Sciatic nerve (tissue), 2 donors: ENCODE measurements around the gene CEP20. TPM values are rescaled to one million over a fixed set of nuclear protein-coding genes. Genes with fewer than 3 reads are reported as not detected.
"Not testable (repeated sequence)": the region's sequence is repeated elsewhere in the genome, so short reads cannot be mapped to it uniquely, and the experiment has no call there.

ENCODE experiments used
- ATAC-seq: fragments of 200-7000 bp; cut with Tn5 transposase; one replicate; pipeline ENCODE4 v1.9.1; 2020; ENCODE audit warnings: mild to moderate bottlenecking, moderate library complexity
- DNase-seq: peaks from one replicate; pipeline ENCODE4 v3.0.0-alpha.2; 2020; ENCODE audit warnings: low spot score
- intact Hi-C: fragments of 100-400 bp; cut with DNase I; formaldehyde crosslinking; loops from one replicate; pipeline ENCODE4 v1.14.2; 2022
- total RNA-seq: library from RNA; stranded (reverse); fragmentation: NEBNext Ultra II Directional; extraction: Animal tissue kit (Norgen Biotek cat#: 25700); gene quantifications from one replicate; pipeline ENCODE4 v1.2.1, GENCODE V29; 2021
- donor health status: DM: no; HTN: no; CAD: no.
- donor health status: DM: no; HTN: no; CAD: no.

CEP20 gene, protein sequence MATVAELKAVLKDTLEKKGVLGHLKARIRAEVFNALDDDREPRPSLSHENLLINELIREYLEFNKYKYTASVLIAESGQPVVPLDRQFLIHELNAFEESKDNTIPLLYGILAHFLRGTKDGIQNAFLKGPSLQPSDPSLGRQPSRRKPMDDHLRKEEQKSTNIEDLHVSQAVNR
- 37.6 TPM for total RNA-seq

DNA sequence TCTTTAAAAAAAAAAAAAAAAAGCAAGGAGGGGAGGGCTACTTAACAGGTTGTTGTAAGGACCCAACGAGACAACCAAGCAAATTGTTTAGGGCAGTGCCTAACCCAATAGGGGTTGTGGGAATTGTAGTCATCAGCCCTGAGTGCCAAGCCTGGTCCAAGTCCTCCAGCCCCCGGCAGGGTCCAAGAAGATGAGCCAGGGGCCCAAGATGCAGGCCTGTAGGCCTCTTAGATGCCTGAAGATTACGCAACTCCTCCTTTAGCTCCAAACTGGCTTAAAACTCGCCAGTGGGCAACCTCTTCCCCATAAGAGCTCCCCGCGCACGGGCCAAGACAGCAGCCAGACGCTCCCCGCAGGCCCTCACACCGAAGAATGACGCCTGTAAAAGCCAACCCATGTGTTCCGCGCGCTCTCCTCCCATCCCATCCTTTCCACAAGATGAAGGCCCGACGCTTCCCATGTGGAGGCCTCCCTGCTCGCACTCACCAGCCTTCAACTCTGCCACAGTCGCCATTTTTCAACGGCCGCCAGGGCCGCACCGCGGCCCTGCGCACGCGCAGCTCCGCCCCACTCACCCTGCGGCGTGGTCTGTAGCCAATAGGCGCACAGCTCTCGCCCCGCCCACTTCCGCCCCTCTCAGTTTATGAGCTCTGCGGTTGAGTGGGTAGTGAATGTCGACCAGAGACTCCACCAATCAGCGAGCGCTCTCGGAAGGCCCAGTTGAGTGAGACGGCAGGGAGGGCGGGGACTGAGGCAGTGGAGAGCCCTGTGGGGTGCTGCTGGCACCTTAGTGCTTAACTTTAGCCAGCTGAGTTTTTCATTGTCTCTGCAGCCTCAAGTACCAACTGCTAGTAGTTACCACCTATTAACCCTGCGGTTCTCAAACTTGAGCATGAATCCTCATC, at the start of gene CEP20:
Gene CEP20 (minus strand): TSS at position 532 of the 905 bp plus-strand sequence. CDS start 18 bp downstream, at position 514.
- intact Hi-C loops, result no loop called here

DNA sequence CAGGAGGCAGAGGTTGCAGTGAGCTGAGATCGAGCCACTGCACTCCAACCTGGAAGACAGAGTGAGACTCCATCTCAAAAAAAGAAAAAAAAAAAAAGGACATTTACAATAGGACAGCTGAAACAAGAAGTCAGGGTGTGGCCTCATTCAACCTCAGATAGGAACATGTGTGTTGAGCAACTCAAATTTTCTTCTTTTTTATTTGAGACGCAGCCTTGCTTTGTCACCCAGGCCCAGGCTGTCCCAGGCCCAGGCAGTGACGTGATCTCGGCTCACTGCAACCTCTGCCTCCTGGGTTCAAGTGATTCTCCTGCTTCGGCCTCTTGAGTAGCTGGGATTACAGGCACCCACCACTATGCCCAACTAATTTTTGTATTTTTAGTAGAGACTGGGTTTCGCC, 48.4 kb upstream of the CEP20 start:
- intact Hi-C loops, DNase-seq, ATAC-seq: not testable (repeated sequence)

More for the DNA sequence above, at the start of gene CEP20:
- ATAC-seq, result peak; percentile 100
- peak; percentile 100 for DNase-seq

DNA sequence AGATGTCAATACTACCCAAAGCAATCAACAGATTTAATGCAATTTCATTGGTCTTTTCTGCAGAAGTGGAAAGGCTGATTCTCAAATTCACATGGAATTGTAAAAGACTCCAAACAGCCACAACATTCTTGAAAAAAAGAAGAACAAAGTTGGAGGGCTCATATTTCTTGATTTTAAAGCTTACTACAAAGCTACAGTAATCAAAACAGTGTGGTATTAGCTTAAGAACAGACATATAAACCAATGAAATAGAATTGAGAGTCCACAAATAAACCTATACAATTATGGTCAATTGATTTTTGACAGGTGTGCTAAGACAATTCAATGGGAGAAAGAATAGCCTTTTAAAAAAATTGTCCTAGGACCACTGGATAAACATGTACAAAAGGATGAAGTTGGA, 46.6 kb upstream of the CEP20 start:
- no peak for ATAC-seq
- intact Hi-C loops, result no loop called here
- DNase-seq, result no peak

DNA sequence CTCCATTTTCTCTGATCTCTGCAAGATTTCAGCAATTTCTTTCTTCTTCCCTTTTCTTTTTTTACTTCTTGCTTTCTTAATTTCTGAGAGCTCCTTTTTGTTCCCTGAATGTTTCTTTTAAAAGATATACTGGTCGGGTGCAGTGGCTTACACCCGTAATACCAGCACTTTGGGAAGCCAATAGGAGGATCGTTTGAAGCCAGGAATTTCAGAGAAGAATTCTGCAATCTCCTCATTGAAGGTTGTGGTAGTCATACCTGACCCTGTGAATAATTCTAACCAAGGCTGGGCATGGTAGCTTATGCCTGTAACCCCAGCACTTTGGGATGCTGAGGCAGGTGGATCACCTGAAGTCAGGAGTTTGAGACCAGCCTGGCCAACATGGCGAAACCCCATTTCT, 45.4 kb upstream of the CEP20 start:
- ATAC-seq (no peak), DNase-seq (no peak)
- intact Hi-C loops, result no loop called here

DNA sequence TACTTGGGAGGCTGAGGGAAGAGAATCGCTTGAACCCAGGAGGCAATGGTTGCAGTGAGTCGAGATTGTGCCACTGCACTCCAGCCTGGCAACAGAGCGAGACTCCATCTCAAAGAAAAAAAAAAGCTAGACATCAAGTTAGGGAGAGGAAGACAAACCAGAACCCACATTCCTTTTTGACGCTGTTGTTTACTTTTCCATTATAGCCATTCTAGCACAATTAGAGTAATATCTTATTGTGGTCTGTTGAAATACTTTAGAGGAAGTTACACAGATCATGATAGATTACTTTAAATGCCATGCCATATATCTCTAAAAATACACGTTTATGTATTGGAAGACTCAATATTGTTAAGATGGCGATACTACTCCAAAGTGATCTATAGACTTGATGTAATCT, 44.5 kb upstream of the CEP20 start:
- DNase-seq (no peak), ATAC-seq (no peak)
- intact Hi-C loops, result no loop called here

DNA sequence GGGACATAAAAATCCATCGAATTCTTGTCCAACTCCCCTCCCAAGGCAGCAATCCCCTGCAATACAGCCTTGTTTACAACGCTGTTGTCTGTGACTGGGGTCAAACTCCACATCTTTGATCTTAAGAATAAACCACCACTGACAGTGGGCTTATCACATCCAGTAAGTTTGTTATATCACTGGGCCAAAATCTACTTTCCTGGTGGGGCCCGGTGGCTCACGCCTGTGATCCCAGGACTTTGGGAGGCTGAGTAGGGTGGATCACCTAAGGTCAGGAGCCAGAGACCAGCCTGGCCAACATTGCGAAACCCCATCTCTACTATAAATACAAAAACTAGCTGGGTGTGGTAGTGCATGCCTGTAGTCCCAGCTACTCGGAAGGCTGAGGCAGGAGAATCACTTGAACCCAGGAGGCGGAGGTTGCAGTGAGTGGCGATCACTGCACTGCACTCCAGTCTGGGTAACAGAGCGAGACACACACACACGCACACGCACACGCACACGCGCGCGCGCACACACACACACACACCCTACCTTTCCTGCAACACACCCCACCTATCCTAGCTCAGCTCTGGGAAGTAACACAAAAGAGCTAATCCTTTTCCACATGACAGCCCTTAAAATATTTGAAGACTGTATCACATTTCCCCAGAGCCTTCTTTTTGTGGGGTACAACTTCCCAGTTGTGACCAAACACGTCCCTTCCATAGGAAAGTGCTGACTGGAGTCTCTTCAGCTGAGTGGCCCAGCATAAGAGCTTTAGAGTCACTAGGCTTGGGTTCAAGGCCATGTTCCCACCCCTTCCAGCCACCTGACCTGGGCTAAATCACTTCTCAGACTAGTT, 40.1 kb upstream of the CEP20 start:
- DNase-seq (no peak), ATAC-seq (no peak)
- intact Hi-C loops, result no loop called here

DNA sequence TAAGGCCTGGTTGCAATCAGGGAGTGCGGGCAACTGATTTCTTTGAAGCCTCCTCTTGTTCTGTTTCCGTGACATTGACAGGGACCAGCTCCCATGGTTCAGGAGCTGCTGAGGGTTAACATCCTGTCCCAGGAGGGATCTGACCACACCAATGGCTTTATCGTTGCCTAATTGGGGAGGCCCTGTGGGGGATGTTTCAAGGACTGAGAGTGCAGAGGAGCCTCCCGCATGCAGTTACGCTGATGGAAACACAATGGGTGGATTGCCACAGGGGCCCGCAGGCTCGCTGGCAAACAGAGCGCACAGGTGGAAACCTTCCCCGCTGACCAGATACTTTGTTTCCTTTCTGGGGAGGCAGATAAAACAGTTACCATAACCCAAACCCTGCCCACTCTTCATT, 37.2 kb upstream of the CEP20 start:
- DNase-seq (no peak), ATAC-seq (no peak)
- intact Hi-C loops, result no loop called here

DNA sequence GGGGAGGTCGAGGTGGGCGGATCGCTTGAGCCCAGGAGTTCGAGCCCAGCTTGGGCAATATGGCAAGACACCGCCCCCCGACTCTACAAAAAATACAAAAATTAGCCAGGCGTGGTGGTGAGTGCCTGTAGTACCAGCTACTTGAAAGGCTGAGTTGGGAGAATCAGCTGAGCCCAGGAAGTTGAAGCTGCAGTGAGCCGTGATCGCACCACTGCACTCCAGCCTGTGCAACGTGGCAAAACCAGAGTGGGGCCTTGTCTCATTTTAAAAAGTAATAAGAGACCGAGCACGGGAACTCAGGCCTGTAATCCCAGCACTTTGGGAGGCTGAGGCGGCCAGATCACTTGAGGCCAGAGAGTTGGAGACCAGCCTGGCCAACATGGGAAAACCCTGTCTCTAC, 36.6 kb upstream of the CEP20 start:
- ATAC-seq, result no peak
- intact Hi-C loops, result no loop called here
- DNase-seq, result no peak

DNA sequence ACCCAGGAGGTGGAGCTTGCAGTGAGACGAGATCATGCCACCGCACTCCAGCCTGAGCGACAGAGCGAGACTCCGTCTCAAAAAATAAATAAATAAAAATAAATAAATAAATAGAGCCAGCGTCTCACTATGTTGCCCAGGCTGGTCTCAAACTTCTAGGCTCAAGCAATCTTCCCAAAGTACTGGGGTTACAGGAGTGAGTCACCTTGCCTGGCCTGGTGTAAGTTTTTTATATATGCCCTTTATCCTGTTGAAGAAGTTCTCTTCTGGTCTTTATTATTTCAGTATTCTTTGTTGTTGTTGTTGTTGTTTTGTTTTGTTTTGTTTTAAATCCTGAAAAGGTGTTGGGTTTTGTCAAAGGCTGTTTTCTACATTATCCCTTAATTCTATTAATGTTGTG, 30.9 kb upstream of the CEP20 start:
- intact Hi-C loops, result no loop called here
- DNase-seq, result no peak
- no peak for ATAC-seq

DNA sequence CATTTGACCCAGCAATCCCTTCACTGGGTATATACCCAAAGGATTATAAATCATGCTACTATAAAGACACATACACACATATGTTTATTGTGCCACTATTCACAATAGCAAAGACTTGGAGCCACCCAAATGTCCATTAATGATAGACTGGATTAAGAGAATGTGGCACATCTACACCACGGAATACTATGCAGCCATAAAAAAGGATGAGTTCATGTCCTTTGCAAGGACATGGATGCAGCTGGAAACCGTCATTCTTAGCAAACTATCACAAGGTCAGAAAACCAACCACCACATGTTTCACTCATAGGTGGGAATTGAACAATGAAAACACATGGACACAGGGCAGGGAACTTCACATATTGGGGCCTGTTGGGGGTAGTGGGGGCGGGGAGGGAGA, 29.9 kb upstream of the CEP20 start:
- DNase-seq, intact Hi-C loops, ATAC-seq: not testable (repeated sequence)

DNA sequence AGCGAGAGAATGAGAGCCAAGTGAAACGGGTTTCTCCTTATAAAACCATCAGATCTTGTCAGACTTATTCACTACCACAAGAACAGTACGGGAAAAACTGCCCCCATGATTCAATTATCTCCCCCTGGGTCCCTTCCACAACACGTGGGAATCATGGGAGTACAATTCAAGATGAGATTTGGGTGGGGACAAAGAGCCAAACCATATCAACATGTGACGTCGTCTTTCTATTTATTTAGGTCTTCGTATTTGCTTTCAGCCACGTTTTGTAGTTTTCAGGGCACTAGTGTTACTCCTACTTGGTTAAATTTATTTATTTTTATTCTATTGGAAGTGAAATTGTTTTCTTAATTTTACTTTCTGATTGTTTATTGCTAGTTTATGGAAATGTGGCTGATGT, 27.9 kb upstream of the CEP20 start:
- intact Hi-C loops, result no loop called here
- ATAC-seq, result no peak
- no peak for DNase-seq

DNA sequence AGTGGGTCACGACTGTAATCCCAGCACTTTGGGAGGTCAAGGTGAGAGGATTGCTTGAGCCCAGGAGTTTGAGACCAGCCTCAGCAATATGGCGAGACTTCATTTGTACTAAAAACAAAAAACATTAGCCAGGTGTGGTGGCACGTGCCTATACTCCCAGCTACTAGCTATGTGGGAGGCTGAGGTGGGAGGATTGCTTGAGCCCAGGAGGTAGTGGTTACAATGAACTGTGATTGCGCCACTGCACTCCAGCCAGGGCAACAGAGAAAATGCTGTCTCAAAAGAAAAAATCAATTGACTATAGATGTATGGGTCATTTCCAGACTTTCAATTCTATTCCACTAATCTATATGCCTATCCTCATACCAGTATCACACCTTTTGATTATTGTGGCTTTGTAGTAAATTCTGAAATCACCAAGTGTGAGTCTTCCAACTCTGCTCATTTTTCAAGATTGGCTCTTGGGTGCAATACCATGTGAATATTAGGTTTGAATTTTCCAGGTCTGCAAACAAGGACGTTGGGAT, 27.2 kb upstream of the CEP20 start:
- intact Hi-C loops, result no loop called here
- ATAC-seq (no peak), DNase-seq (no peak)

DNA sequence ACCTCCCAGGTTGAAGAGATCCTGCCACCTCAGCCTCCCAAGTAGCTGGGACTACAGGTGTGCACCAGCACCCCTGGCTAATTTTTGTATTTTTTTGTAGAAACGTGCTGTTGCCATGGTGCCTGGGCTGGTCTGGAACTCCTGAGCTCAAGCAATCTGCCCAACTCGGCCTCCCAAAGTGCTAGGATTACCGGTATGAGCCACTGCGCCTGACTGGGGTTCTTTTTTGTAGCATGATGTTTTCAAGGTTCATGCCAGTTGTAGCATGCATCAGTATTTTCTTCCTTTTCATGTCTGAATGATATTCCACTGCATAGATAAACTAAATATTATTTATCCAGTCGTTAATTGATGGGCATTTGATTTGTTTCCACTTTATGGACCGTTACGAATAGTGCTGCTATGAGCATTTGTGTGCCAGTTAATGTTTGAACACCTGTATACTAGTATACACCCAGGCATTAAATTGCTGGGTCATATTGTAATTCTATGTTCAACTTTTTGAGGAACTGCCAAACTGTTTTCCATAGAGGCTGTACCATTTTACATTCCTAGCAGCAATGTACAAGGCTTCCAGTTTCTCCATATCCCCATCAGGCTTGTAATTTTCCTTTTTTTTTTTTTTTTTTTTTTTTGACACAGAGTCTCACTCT, 24.8 kb upstream of the CEP20 start:
- DNase-seq (no peak), ATAC-seq (no peak)
- intact Hi-C loops, result no loop called here

DNA sequence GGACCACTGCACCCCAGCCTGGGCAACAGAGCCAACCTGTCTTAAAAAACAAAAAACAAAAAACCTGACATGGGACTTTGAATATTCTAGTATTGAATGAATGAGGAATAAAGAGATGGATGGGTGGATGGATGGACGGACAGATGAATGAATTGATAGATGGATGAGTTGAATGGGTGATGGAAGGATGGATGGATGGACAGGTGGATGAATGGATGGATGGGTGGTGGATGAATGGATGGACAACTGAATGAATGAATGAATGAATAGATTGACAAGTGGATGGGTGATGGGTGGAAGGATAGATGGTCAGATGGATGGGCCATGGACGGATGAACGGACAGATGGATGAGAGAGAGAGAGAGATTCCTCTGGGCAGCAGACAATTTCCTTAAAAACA, 22.8 kb upstream of the CEP20 start:
- ATAC-seq (no peak), DNase-seq (no peak)

DNA sequence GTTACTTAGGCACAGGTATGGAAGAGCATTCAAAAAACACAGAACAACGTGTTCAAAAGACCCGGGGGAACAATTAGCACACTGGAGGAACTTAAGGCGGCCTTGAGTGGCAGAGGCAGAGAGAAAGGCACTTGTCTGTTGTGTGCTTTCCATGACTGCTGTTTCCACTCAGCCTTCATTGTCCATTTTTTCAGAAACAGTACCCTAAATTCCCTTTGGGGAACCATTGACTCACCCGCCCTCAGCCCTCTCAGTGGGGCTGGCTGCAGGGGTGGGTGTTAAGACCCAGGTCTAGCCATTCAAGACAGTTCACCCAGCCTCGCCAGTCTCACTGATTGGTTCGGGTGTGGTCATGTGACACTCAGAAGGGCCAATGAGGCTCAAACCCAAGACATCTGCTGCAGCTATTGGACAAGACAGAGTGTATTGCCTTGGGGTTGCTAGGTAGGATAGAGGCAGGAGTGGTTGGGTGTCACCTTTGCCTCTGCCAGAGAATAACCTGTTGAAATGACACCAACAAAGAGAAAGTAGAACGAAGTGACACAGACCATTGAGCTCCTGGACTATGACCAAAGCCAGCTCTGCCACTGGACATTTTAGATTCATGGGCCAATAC, 19.6 kb upstream of the CEP20 start:
- ATAC-seq, result no peak
- no peak for DNase-seq
- intact Hi-C loops, result no loop called here

More for the DNA sequence above, 22.8 kb upstream of the CEP20 start:
- intact Hi-C loops, result no loop called here

DNA sequence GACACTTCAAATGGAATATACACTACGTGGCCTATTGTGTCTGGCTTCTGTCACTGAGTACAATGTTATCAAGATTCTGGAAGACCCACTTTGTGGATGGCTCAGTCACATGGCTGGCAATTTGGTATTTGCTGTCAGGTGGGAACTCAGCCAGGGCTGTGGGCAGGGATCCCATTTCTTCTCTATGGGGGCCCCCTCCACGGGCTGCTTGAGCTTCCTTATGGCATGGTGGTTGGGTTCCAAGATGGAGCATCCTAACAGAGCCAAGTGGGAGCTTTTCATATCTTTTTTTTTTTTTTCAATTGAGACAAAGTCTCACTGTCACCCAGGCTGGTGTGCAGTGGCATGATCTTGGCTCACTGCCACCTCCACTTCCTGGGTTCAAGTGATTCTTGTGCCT, 18.0 kb upstream of the CEP20 start:
- intact Hi-C loops, result no loop called here
- DNase-seq, result no peak
- no peak for ATAC-seq

DNA sequence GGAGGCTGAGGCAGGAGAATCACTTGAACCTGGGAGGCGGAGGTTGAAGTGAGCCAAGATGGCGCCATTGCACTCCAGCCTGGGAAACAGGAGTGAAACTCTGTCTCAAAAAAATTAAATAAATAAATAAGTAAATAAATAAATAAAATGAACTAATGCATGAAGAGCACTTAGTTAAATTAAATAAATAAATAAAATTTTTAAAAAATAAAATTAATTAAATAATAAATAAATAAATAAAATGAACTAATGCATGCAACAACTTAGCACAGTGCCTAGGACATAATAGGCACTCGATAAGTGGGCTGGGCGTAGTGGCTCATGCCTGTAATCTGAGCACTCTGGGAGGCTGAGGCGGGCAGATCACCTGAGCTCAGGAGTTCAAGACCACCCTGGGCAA, 15.6 kb upstream of the CEP20 start:
- DNase-seq (no peak), ATAC-seq (no peak)
- intact Hi-C loops, result no loop called here

DNA sequence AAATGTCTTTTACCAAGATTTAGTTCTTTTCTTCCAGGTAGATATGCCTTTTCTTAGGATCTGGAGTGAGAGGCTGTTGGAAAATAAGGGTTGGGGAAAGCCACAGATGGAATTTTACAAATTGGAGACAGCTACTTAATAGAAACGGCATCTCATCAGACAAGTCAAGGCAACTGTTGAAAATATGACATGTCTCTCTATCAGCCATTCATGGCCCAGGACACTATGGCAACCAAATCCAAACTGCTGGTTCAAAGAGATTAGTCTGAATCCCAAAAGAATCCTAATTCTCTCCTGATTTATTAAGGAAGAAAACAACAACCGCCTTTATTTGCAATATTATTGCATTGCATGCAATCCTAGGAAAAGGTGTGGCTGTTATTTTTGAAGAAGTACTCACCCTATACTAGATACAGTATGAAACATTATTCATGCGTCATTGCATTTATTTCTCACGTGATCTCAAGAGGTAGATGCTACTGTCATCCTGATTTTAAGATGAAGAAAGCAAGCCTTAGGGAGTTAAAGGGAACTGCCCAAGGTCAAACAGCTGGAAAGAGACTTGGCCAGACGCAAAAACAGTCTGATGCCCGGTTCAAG, 12.6 kb upstream of the CEP20 start:
- DNase-seq (no peak), ATAC-seq (no peak)
- intact Hi-C loops, result no loop called here
